Left ventricle myocardium inferior (tissue), 1 donor: ENCODE data around the gene GSG1L. TPM values are rescaled to one million over a fixed set of nuclear protein-coding genes. Genes with fewer than 3 reads are reported as not detected.
"Not testable (repeated sequence)": the region's sequence is repeated elsewhere in the genome, so short reads cannot be mapped to it uniquely, and the experiment has no call there.

Experiments used
- DNase-seq: peaks from one replicate; pipeline ENCODE4 v3.0.0-alpha.2; 2020
- H3K27ac ChIP-seq: fragments of 200-600 bp; replicated peaks from 2 replicates; pipeline ENCODE4 v1.8.0; 2021
- H3K27me3 ChIP-seq: fragments of 200-600 bp; 2 replicates; pipeline ENCODE4 v1.8.0; 2021; ENCODE audit warnings: low read depth
- H3K36me3 ChIP-seq: fragments of 200-600 bp; 2 replicates; pipeline ENCODE4 v1.8.0; 2021
- H3K4me1 ChIP-seq: fragments of 200-600 bp; 2 replicates; pipeline ENCODE4 v1.8.0; 2021
- H3K4me3 ChIP-seq: fragments of 200-600 bp; 2 replicates; pipeline ENCODE4 v1.8.0; 2021; ENCODE audit warnings: mild to moderate bottlenecking, moderate library complexity
- H3K9me3 ChIP-seq: fragments of 200-600 bp; replicated peaks from 2 replicates; pipeline ENCODE4 v1.8.0; 2021
- intact Hi-C: fragments of 100-400 bp; cut with micrococcal nuclease; formaldehyde crosslinking; loops from one replicate; pipeline ENCODE4 v1.11.0; 2022
- total RNA-seq: library from RNA; stranded (reverse); fragmentation: NEBNext Ultra II Directional; extraction: Animal tissue kit (Norgen Biotek cat#: 25700); gene quantifications from one replicate; pipeline ENCODE4 v1.2.1, GENCODE V29; 2021
- TF ChIP-seq, protein P1 (sequence below): fragments of 200-600 bp; IDR thresholded peaks from 2 replicates; pipeline ENCODE4 v1.8.0; 2021; ENCODE audit warnings: antibody characterized with exemption, mild to moderate bottlenecking, borderline replicate concordance
- donor health status: DM: no; HTN: yes; CAD: no; lungs with severe emphysema.

GSG1L gene
- total RNA-seq, 1 donor from 2014 or later = 3.4 TPM

DNA sequence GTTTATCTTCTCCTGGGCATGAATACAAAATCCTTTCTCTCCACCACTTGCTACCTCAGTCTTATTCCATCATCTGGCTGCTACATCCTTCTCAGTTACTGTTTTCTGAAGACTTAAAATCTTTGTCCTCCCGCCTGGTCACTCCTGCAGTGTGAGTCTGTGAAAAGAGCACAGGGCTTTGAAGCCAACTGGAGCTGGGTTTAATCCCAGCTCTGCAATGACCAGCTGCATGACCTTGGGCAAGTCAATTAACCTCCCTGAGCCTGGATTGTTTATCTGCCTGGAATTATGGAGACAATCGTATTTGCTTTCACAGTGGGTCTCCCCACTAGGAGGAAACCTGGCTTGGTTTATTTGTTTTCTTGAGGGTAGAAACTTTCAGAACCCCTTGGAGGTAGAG, 183.2 kb downstream of the GSG1L start:
- no peaks in the 10 kb centered on the region for H3K9me3 ChIP-seq
- intact Hi-C loops = no loop called here
- peaks cover 6% of the 10 kb centered on the region for H3K27me3 ChIP-seq
- DNase-seq = no peak
- no peak overlapping the region for H3K27ac ChIP-seq
- H3K4me3 ChIP-seq = no peak overlapping the region
- no peaks in the 10 kb centered on the region for H3K36me3 ChIP-seq
- H3K4me1 ChIP-seq = no peaks in the 10 kb centered on the region
- TF ChIP-seq, protein P1, sequence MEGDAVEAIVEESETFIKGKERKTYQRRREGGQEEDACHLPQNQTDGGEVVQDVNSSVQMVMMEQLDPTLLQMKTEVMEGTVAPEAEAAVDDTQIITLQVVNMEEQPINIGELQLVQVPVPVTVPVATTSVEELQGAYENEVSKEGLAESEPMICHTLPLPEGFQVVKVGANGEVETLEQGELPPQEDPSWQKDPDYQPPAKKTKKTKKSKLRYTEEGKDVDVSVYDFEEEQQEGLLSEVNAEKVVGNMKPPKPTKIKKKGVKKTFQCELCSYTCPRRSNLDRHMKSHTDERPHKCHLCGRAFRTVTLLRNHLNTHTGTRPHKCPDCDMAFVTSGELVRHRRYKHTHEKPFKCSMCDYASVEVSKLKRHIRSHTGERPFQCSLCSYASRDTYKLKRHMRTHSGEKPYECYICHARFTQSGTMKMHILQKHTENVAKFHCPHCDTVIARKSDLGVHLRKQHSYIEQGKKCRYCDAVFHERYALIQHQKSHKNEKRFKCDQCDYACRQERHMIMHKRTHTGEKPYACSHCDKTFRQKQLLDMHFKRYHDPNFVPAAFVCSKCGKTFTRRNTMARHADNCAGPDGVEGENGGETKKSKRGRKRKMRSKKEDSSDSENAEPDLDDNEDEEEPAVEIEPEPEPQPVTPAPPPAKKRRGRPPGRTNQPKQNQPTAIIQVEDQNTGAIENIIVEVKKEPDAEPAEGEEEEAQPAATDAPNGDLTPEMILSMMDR = no peak

DNA sequence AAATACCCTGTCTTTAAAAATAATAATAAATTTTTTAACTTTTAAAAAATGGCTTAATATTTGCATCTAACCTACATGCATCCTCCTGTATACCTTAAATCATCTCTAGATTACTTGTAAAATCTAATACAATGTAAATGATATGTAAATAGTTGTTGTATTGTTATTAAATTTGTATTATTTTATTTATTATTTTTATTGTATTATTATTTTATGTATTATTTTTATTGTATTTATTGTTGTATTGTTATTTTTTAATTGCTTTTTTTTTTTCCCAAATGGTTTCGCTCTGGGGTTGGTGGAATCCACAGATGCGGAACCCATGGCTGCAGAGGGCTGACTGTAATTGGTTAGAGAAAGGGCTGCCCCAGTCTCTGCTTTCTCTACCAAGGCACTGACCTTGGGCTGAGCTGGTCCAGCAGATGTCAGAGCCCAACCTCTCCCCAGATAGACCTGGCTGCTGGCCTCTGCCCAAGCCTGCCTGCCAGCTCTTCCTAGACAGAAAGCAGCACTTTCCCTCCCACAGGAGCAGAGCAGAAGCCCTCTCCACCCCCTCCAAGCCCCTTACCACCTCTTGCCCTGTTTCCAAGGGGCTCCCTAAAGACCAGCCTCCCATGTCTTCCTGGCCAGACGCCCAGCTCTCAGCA, 183.8 kb downstream of the GSG1L start:
- H3K27ac ChIP-seq = no peak overlapping the region
- DNase-seq = peak; percentile 29
- no peaks in the 10 kb centered on the region for H3K36me3 ChIP-seq
- H3K9me3 ChIP-seq = peaks cover 5% of the 10 kb centered on the region
- H3K27me3 ChIP-seq = peaks cover 6% of the 10 kb centered on the region
- no peak overlapping the region for H3K4me3 ChIP-seq
- TF ChIP-seq, protein P1 = no peak
- H3K4me1 ChIP-seq = no peaks in the 10 kb centered on the region
- intact Hi-C loops = no loop called here

DNA sequence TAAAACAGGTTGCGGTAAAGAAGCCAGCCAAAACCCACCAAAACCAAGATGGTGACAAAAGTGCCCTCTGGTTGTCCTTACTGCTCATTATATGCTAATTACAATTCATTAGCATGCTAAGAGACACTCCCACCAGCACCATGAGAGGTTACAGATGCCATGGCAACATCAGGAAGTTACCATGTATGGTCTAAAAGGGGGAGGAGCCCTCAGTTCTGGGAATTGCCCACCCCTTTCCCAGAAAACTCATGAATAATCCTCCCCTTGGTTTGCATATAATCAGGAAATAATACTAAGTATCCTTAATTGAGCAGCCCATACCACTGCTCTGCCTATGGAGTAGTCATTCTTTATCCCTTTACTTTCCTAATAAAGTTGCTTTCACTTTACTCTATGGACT, 190.9 kb downstream of the GSG1L start:
- Histone ChIP-seq H3K9me3 (peaks cover 19% of the 10 kb centered on the region), H3K27me3 (peaks cover 34% of the 10 kb centered on the region)
- H3K27ac ChIP-seq, H3K4me3 ChIP-seq, H3K36me3 ChIP-seq, DNase-seq, H3K4me1 ChIP-seq, intact Hi-C loops: not testable (repeated sequence)

DNA sequence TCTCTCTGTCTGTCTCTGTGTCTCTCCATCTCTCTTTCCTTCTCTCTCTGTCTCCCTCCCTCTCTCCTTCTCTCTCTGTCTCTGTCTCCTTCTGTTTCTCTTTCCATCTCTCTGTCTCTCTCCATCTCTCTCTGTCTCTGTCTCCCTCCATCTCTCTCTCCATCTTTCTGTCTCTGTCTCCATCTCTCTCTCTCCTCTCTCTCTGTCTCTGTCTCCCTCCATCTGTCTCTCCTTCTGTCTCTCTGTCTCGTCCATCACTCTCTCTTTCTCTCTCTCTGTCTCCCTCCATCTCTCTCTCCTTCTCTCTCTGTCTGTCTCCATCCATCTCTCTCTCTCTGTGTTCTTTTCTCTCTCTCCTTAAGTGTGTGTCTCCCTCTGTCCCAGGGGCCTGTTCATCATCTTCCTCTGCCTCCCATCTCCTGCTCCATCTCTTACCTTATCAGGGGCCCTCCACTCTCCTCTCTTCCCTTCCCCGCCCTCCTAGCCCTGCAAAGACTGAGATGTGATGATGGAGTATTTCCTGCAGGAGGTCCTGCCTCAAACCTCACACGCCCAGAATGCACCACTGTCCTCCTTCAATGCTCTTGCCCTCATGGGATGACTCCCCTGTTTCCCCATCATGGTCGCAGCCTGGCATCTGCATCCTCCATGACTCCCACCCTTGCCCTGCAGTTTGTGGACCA, 193.3 kb downstream of the GSG1L start:
- Histone ChIP-seq H3K4me3 (no peak overlapping the region), H3K27ac (no peak overlapping the region), H3K4me1 (no peaks in the 10 kb centered on the region), H3K36me3 (no peaks in the 10 kb centered on the region), H3K9me3 (peaks cover 26% of the 10 kb centered on the region), H3K27me3 (peaks cover 34% of the 10 kb centered on the region)
- DNase-seq = no peak
- intact Hi-C loops = no loop called here
- TF ChIP-seq, protein P1 = no peak

DNA sequence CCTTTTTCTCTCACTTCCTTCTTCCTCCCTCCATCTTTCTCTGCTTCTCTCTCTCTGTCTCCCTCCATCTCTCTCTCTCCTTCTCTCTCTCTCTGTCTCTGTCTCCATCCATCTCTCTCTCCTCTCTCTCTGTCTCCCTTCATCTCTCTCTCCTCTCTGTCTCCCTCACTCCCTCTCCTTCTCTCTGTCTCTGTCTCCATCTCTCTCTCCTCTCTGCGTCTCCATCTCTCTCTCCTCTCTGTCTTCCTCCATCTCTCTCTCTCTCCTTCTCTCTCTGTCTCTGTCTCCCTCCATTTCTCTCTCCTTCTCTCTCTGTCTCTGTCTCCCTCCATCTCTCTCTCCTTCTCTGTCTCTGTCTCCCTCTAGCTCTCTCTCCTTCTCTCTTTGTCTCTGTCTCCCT, 194.1 kb downstream of the GSG1L start:
- Histone ChIP-seq H3K27ac (no peak overlapping the region), H3K4me3 (no peak overlapping the region), H3K27me3 (peaks cover 34% of the 10 kb centered on the region), H3K36me3 (no peaks in the 10 kb centered on the region), H3K4me1 (no peaks in the 10 kb centered on the region), H3K9me3 (peaks cover 25% of the 10 kb centered on the region)
- TF ChIP-seq, protein P1 = no peak
- DNase-seq = no peak
- intact Hi-C loops = no loop called here

DNA sequence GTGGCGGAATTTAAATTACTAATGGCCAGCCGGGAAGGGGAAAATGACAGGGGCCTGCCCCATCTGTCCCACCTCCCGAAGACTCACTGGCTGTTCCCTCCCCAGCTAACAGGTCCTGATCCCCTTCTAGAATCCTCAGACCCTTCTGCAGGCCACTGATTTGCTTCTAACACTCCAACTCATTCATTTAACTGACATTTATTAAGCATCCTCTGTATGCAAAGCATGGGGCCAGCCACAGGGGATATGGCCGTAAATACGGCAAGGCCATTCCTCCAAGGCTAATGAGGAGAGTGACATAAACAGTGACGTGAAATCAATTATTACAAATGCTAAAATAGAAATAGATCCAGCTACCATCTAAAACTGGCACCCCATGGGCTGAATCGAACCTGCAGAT, 195.3 kb downstream of the GSG1L start:
- Histone ChIP-seq H3K36me3 (no peaks in the 10 kb centered on the region), H3K4me1 (no peaks in the 10 kb centered on the region), H3K27ac (no peak overlapping the region), H3K27me3 (peaks cover 27% of the 10 kb centered on the region), H3K9me3 (peaks cover 27% of the 10 kb centered on the region), H3K4me3 (no peak overlapping the region)
- DNase-seq = no peak
- intact Hi-C loops = no loop called here
- TF ChIP-seq, protein P1 = no peak
